GM23338 (cell line): ENCODE data around the gene PCDHGA6. TPM values are rescaled to one million over a fixed set of nuclear protein-coding genes. Genes with fewer than 3 reads are reported as not detected.

Experiments
- ATAC-seq: fragments of 200-7000 bp; cut with Tn5 transposase; 3 replicates; pipeline ENCODE4 v1.9.1; 2020
- DNase-seq: peaks from one replicate; pipeline ENCODE4 v3.0.0-alpha.2; 2015; ENCODE audit warnings: low spot score
- H2AFZ ChIP-seq: fragments of 200-600 bp; sonication (generic); 2 replicates; pipeline ENCODE4 v1.8.0; 2016; ENCODE audit warnings: antibody characterized with exemption, mild to moderate bottlenecking, moderate library complexity
- H3F3A ChIP-seq: fragments of 200-600 bp; sonication (generic); replicated peaks from 2 replicates; pipeline ENCODE4 v1.8.0; 2017; ENCODE audit warnings: antibody characterized with exemption, mixed run types, low read depth
- H3K27ac ChIP-seq: fragments of 200-600 bp; sonication (generic); 2 replicates; pipeline ENCODE4 v1.6.1; 2016; ENCODE audit warnings: low read depth
- H3K27me3 ChIP-seq: fragments of 200-600 bp; sonication (generic); 2 replicates; pipeline ENCODE4 v1.8.0; 2016; ENCODE audit warnings: mild to moderate bottlenecking, mixed run types, moderate library complexity; ENCODE audit not compliant: insufficient read depth
- H3K36me3 ChIP-seq: fragments of 200-600 bp; sonication (generic); 2 replicates; pipeline ENCODE4 v1.8.0; 2016; ENCODE audit warnings: mild to moderate bottlenecking; ENCODE audit not compliant: insufficient read depth
- H3K4me1 ChIP-seq: fragments of 200-600 bp; sonication (generic); 2 replicates; pipeline ENCODE4 v1.8.0; 2016; ENCODE audit warnings: mild to moderate bottlenecking, moderate library complexity; ENCODE audit not compliant: insufficient read depth
- H3K4me2 ChIP-seq: fragments of 200-600 bp; sonication (generic); 2 replicates; pipeline ENCODE4 v1.7.1; 2017; ENCODE audit warnings: mixed run types
- H3K4me3 ChIP-seq: fragments of 200-600 bp; sonication (generic); 2 replicates; pipeline ENCODE4 v1.6.1; 2016; ENCODE audit warnings: mixed run types
- H3K79me2 ChIP-seq: fragments of 200-600 bp; sonication (generic); replicated peaks from 2 replicates; pipeline ENCODE4 v1.8.0; 2017; ENCODE audit warnings: mild to moderate bottlenecking; ENCODE audit not compliant: insufficient read depth
- H3K9me2 ChIP-seq: fragments of 200-600 bp; sonication (generic); 2 replicates; pipeline ENCODE4 v1.8.0; 2017; ENCODE audit not compliant: insufficient read depth
- H4K20me1 ChIP-seq: fragments of 200-600 bp; sonication (generic); replicated peaks from 2 replicates; pipeline ENCODE4 v1.8.0; 2017; ENCODE audit warnings: mild to moderate bottlenecking; ENCODE audit not compliant: insufficient read depth
- H3K27ac Mint-ChIP-seq: 2 replicates; pipeline ENCODE4 v1.8.0; 2020; ENCODE audit warnings: inconsistent platforms, mild to moderate bottlenecking, moderate library complexity, mixed read lengths
- H3K27me3 Mint-ChIP-seq: 3 replicates; pipeline ENCODE4 v1.8.0; 2022; ENCODE audit warnings: low read depth, mild to moderate bottlenecking, moderate library complexity, mixed read lengths, inconsistent platforms; ENCODE audit not compliant: insufficient read depth, poor library complexity
- H3K36me3 Mint-ChIP-seq: 3 replicates; pipeline ENCODE4 v1.8.0; 2021; ENCODE audit warnings: low read depth, mild to moderate bottlenecking, inconsistent platforms, moderate library complexity, mixed read lengths
- H3K4me1 Mint-ChIP-seq: 3 replicates; pipeline ENCODE4 v1.8.0; 2020; ENCODE audit warnings: mild to moderate bottlenecking, inconsistent platforms, mixed read lengths
- H3K4me3 Mint-ChIP-seq: 3 replicates; pipeline ENCODE4 v1.8.0; 2021; ENCODE audit warnings: moderate library complexity, mild to moderate bottlenecking, inconsistent platforms, mixed read lengths
- H3K9me3 Mint-ChIP-seq: 3 replicates; pipeline ENCODE4 v1.8.0; 2020; ENCODE audit warnings: moderate library complexity, mild to moderate bottlenecking, inconsistent platforms, mixed read lengths
- CREB1 ChIP-seq: fragments of 250-450 bp; sonication (Bioruptor Pico); IDR thresholded peaks from 2 replicates; pipeline ENCODE4 v1.5.0; 2020; ENCODE audit warnings: low read depth, mild to moderate bottlenecking, moderate library complexity
- EZH2 ChIP-seq: fragments of 200-600 bp; sonication (generic); IDR thresholded peaks from one replicate; pipeline ENCODE4 v1.8.0; 2017; ENCODE audit warnings: antibody characterized with exemption, mild to moderate bottlenecking, low read depth; ENCODE audit not compliant: unreplicated experiment
- EZH2phosphoT487 ChIP-seq: fragments of 200-600 bp; sonication (generic); IDR thresholded peaks from one replicate; pipeline ENCODE4 v1.8.1; 2018; ENCODE audit warnings: antibody characterized with exemption; ENCODE audit not compliant: unreplicated experiment
- JUNB ChIP-seq: IDR thresholded peaks from one replicate; pipeline ENCODE4 v1.6.1; 2016; ENCODE audit warnings: antibody characterized with exemption; ENCODE audit not compliant: unreplicated experiment
- NANOG ChIP-seq: IDR thresholded peaks from 2 replicates; pipeline ENCODE4 v1.6.1; 2016; ENCODE audit warnings: antibody characterized with exemption, borderline replicate concordance
- POLR2AphosphoS5 ChIP-seq: IDR thresholded peaks from 2 replicates; pipeline ENCODE4 v1.6.1; 2016; ENCODE audit warnings: antibody characterized with exemption, low read depth
- STAT1 ChIP-seq: IDR thresholded peaks from one replicate; pipeline ENCODE4 v1.6.1; 2016; ENCODE audit warnings: antibody characterized with exemption; ENCODE audit not compliant: unreplicated experiment
- ZNF114 ChIP-seq: fragments of 250-450 bp; sonication (Bioruptor Pico); IDR thresholded peaks from 2 replicates; pipeline ENCODE4 v1.5.0; 2020; ENCODE audit warnings: mild to moderate bottlenecking, moderate library complexity
- ZNF331 ChIP-seq: fragments of 250-450 bp; sonication (Bioruptor Pico); IDR thresholded peaks from 2 replicates; pipeline ENCODE4 v1.5.0; 2020; ENCODE audit warnings: low read depth, mild to moderate bottlenecking, moderate library complexity
- ZNF462 ChIP-seq: fragments of 250-450 bp; sonication (Bioruptor Pico); IDR thresholded peaks from 2 replicates; pipeline ENCODE4 v1.5.0; 2020; ENCODE audit warnings: mild to moderate bottlenecking, moderate library complexity
- polyA plus RNA-seq: library from polyadenylated mRNA; unstranded; fragments of >200 nt; fragmentation: Nextera tagmentation; extraction: Ambion mirVana; gene quantifications from 2 replicates; pipeline ENCODE4 v1.2.1, GENCODE V29; 2016
- total RNA-seq: library from RNA; depleted of rRNA; stranded (reverse); fragments of >200 nt; shearing (Covaris generic); gene quantifications from 2 replicates; pipeline ENCODE4 v1.2.3, GENCODE V29; 2014
- TF ChIP-seq, protein P1 (sequence below), 2 experiments: fragments of 200-600 bp in 1 of 2; sonication (generic) in 1 of 2; conservative IDR thresholded peaks; 2 replicates each; pipeline versions ENCODE4 v1.5.1 to v1.6.1; 2016 to 2017; ENCODE audit warnings: antibody characterized with exemption in 2 of 2, low read depth in 2 of 2, mild to moderate bottlenecking in 2 of 2, moderate library complexity in 1 of 2
- TF ChIP-seq, protein P2 (sequence below): IDR thresholded peaks from one replicate; pipeline ENCODE4 v1.6.1; 2018; ENCODE audit warnings: antibody characterized with exemption; ENCODE audit not compliant: unreplicated experiment
- TF ChIP-seq, protein P3 (sequence below): IDR thresholded peaks from 2 replicates; pipeline ENCODE4 v1.6.1; 2016; ENCODE audit warnings: antibody characterized with exemption

PCDHGA6 gene
- total and polyA plus RNA-seq, 2 experiments from 2014 or later: 0.99 to 4.8 TPM

DNA sequence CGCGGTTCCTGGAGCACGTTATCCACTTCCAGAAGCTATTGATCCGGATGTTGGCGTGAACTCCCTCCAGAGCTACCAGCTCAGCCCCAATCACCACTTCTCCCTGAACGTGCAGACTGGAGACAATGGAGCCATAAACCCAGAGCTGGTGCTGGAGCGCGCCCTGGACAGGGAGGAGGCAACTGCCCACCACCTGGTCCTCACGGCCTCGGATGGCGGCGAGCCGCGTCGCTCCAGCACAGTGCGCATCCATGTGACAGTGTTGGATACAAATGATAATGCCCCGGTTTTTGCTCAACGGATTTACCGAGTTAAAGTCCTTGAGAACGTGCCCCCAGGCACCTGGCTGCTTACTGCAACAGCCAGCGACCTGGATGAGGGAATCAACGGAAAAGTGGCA lies 29.7 kb downstream of the PCDHGA6 start:
- no peaks in the 10 kb centered on the region for H3K27me3 ChIP-seq
- no peaks in the 10 kb centered on the region for H3K9me2 ChIP-seq
- H3K4me1 ChIP-seq: peaks cover 1% of the 10 kb centered on the region
- no peak overlapping the region for H3K27ac ChIP-seq
- 0 out of 2 replicates have a peak, but pooled peaks cover 11% of the 10 kb centered on the region for H3K36me3 ChIP-seq
- no peak overlapping the region for H2AFZ ChIP-seq
- H3K4me3 Mint-ChIP-seq: no peak overlapping the region
- TF ChIP-seq JUNB: no peak
- no peak for TF ChIP-seq ZNF462 (CRISPR knock-in tag)
- TF ChIP-seq, protein P1, sequence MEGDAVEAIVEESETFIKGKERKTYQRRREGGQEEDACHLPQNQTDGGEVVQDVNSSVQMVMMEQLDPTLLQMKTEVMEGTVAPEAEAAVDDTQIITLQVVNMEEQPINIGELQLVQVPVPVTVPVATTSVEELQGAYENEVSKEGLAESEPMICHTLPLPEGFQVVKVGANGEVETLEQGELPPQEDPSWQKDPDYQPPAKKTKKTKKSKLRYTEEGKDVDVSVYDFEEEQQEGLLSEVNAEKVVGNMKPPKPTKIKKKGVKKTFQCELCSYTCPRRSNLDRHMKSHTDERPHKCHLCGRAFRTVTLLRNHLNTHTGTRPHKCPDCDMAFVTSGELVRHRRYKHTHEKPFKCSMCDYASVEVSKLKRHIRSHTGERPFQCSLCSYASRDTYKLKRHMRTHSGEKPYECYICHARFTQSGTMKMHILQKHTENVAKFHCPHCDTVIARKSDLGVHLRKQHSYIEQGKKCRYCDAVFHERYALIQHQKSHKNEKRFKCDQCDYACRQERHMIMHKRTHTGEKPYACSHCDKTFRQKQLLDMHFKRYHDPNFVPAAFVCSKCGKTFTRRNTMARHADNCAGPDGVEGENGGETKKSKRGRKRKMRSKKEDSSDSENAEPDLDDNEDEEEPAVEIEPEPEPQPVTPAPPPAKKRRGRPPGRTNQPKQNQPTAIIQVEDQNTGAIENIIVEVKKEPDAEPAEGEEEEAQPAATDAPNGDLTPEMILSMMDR (conservative IDR thresholded peaks at IDR 0.05; ENCODE audit: low read depth in 2 of 2): no peak
- TF ChIP-seq, protein P2, sequence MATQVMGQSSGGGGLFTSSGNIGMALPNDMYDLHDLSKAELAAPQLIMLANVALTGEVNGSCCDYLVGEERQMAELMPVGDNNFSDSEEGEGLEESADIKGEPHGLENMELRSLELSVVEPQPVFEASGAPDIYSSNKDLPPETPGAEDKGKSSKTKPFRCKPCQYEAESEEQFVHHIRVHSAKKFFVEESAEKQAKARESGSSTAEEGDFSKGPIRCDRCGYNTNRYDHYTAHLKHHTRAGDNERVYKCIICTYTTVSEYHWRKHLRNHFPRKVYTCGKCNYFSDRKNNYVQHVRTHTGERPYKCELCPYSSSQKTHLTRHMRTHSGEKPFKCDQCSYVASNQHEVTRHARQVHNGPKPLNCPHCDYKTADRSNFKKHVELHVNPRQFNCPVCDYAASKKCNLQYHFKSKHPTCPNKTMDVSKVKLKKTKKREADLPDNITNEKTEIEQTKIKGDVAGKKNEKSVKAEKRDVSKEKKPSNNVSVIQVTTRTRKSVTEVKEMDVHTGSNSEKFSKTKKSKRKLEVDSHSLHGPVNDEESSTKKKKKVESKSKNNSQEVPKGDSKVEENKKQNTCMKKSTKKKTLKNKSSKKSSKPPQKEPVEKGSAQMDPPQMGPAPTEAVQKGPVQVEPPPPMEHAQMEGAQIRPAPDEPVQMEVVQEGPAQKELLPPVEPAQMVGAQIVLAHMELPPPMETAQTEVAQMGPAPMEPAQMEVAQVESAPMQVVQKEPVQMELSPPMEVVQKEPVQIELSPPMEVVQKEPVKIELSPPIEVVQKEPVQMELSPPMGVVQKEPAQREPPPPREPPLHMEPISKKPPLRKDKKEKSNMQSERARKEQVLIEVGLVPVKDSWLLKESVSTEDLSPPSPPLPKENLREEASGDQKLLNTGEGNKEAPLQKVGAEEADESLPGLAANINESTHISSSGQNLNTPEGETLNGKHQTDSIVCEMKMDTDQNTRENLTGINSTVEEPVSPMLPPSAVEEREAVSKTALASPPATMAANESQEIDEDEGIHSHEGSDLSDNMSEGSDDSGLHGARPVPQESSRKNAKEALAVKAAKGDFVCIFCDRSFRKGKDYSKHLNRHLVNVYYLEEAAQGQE: no peak
- TF ChIP-seq EZH2: no peak
- no peak for TF ChIP-seq POLR2AphosphoS5
- TF ChIP-seq CREB1 (CRISPR knock-in tag): no peak
- TF ChIP-seq ZNF331 (CRISPR knock-in tag): no peak
- no peak for TF ChIP-seq NANOG
- TF ChIP-seq ZNF114 (CRISPR knock-in tag): no peak
- TF ChIP-seq, protein P3, sequence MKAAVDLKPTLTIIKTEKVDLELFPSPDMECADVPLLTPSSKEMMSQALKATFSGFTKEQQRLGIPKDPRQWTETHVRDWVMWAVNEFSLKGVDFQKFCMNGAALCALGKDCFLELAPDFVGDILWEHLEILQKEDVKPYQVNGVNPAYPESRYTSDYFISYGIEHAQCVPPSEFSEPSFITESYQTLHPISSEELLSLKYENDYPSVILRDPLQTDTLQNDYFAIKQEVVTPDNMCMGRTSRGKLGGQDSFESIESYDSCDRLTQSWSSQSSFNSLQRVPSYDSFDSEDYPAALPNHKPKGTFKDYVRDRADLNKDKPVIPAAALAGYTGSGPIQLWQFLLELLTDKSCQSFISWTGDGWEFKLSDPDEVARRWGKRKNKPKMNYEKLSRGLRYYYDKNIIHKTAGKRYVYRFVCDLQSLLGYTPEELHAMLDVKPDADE: no peak
- no peak for TF ChIP-seq EZH2phosphoT487
- TF ChIP-seq STAT1: no peak
- no peak overlapping the region for H3K4me2 ChIP-seq
- H3K27me3 Mint-ChIP-seq: peaks cover 9% of the 10 kb centered on the region
- no peaks in the 10 kb centered on the region for H3F3A ChIP-seq
- no peak for ATAC-seq
- peaks cover under 1% of the 10 kb centered on the region; the same call in 1 of the 2 replicates for H3K79me2 ChIP-seq
- H3K4me3 ChIP-seq: no peak overlapping the region
- H3K4me1 Mint-ChIP-seq: peaks cover 2% of the 10 kb centered on the region
- no peak overlapping the region for H3K27ac Mint-ChIP-seq
- peaks cover 46% of the 10 kb centered on the region for H3K36me3 Mint-ChIP-seq
- no peaks in the 10 kb centered on the region for H4K20me1 ChIP-seq
- H3K9me3 Mint-ChIP-seq: peaks cover 53% of the 10 kb centered on the region
- DNase-seq: no peak
